ENCODE results near the gene SKAP2. TPM values are rescaled to one million over a fixed set of nuclear protein-coding genes. Genes with fewer than 3 reads are reported as not detected.

Gene SKAP2
- total RNA-seq, 2 donors from 2014 or later, result 3.3 to 3.4 TPM

GRCh38 chr7:26865094-26865388 is 651 bp upstream of the SKAP2 start:
- WGBS, 2 experiments (ENCODE audit: insufficient coverage in 1 of 2, insufficient read length in 1 of 2), result 24 to 60% methylated on average over 5 to 10 of the region's 11 CpGs
- H3K9ac ChIP-seq (ENCODE audit: extremely low read depth, low read length, poor library complexity, severe bottlenecking), result peak overlapping the region; percentile 38

GRCh38 chr7:26863518-26864308 is 677 bp downstream of the SKAP2 start:
- no peaks in the 10 kb centered on the region for H3K36me3 Mint-ChIP-seq (ENCODE audit: low read depth)
- no peaks in the 10 kb centered on the region for H3K36me3 ChIP-seq (ENCODE audit: control insufficient read depth, insufficient read depth, low read length)
- H3K4me1 ChIP-seq (ENCODE audit: control insufficient read depth, insufficient read depth, low read length), result no peaks in the 10 kb centered on the region
- 10 to 40% methylated on average over 1 to 17 of the region's 17 CpGs for WGBS, 2 experiments (ENCODE audit: insufficient coverage in 1 of 2, insufficient read length in 1 of 2)
- TF ChIP-seq CTCF (conservative IDR thresholded peaks at IDR 0.05), result no peak
- peaks cover 75% of the 10 kb centered on the region for H3K27me3 Mint-ChIP-seq (ENCODE audit: insufficient read depth)
- H3K4me1 Mint-ChIP-seq, result peaks cover 6% of the 10 kb centered on the region
- H3K9ac ChIP-seq (ENCODE audit: extremely low read depth, low read length, poor library complexity, severe bottlenecking), result peak overlapping the region; percentile 52
- no peak for DNase-seq
- peaks cover 53% of the 10 kb centered on the region for H3K27me3 ChIP-seq (ENCODE audit: control insufficient read depth, insufficient read depth, low read length, poor library complexity, severe bottlenecking)
- peak overlapping the region; percentile 87 for H3K4me3 ChIP-seq (ENCODE audit: low read length)
- no peaks in the 10 kb centered on the region for H3K9me3 Mint-ChIP-seq
- no peak overlapping the region for H3K27ac ChIP-seq (ENCODE audit: low read depth, low read length)
- H3K27ac Mint-ChIP-seq, result peak overlapping the region; percentile 89
- H3K9me3 ChIP-seq (ENCODE audit: control insufficient read depth, low read length), result no peaks in the 10 kb centered on the region
- H3K4me3 Mint-ChIP-seq, result peak overlapping the region; percentile 89

More at GRCh38 chr7:26865094-26865388, 651 bp upstream of the SKAP2 start:
- peaks cover 75% of the 10 kb centered on the region for H3K27me3 Mint-ChIP-seq (ENCODE audit: insufficient read depth)
- no peaks in the 10 kb centered on the region for H3K36me3 ChIP-seq (ENCODE audit: control insufficient read depth, insufficient read depth, low read length)
- H3K36me3 Mint-ChIP-seq (ENCODE audit: low read depth), result no peaks in the 10 kb centered on the region
- peaks cover 6% of the 10 kb centered on the region for H3K4me1 Mint-ChIP-seq
- peaks cover 53% of the 10 kb centered on the region for H3K27me3 ChIP-seq (ENCODE audit: control insufficient read depth, insufficient read depth, low read length, poor library complexity, severe bottlenecking)
- no peaks in the 10 kb centered on the region for H3K4me1 ChIP-seq (ENCODE audit: control insufficient read depth, insufficient read depth, low read length)
- H3K27ac Mint-ChIP-seq, result peak overlapping the region; percentile 99
- TF ChIP-seq CTCF (conservative IDR thresholded peaks at IDR 0.05), result no peak
- peak overlapping the region; percentile 89 for H3K4me3 Mint-ChIP-seq
- no peaks in the 10 kb centered on the region for H3K9me3 Mint-ChIP-seq
- peak overlapping the region; percentile 87 for H3K4me3 ChIP-seq (ENCODE audit: low read length)
- H3K27ac ChIP-seq (ENCODE audit: low read depth, low read length), result peak overlapping the region; percentile 39
- H3K9me3 ChIP-seq (ENCODE audit: control insufficient read depth, low read length), result no peaks in the 10 kb centered on the region
- no peak for DNase-seq

GRCh38 chr7:26862834-26863233 is 1.6 kb downstream of the SKAP2 start:
- Mint-ChIP-seq H3K4me1 (peaks cover 9% of the 10 kb centered on the region), H3K9me3 (no peaks in the 10 kb centered on the region), H3K36me3 (ENCODE audit: low read depth) (no peaks in the 10 kb centered on the region), H3K27ac (no peak overlapping the region), H3K4me3 (no peak overlapping the region), H3K27me3 (ENCODE audit: insufficient read depth) (peaks cover 75% of the 10 kb centered on the region)
- no peaks in the 10 kb centered on the region for H3K36me3 ChIP-seq (ENCODE audit: control insufficient read depth, insufficient read depth, low read length)
- DNase-seq, result no peak
- TF ChIP-seq CTCF (conservative IDR thresholded peaks at IDR 0.05), result no peak
- H3K9me3 ChIP-seq (ENCODE audit: control insufficient read depth, low read length), result no peaks in the 10 kb centered on the region
- peaks cover 60% of the 10 kb centered on the region for H3K27me3 ChIP-seq (ENCODE audit: control insufficient read depth, insufficient read depth, low read length, poor library complexity, severe bottlenecking)
- H3K27ac ChIP-seq (ENCODE audit: low read depth, low read length), result no peak overlapping the region
- no peak overlapping the region for H3K9ac ChIP-seq (ENCODE audit: extremely low read depth, low read length, poor library complexity, severe bottlenecking)
- H3K4me1 ChIP-seq (ENCODE audit: control insufficient read depth, insufficient read depth, low read length), result no peaks in the 10 kb centered on the region
- H3K4me3 ChIP-seq (ENCODE audit: low read length), result no peak overlapping the region
- 78 to 100% methylated on average over 1 of the region's 2 CpGs for WGBS, 2 experiments (ENCODE audit: insufficient coverage in 1 of 2, insufficient read length in 1 of 2)

Measured in endodermal cell (in vitro differentiated cells).